ENCODE measurements around the gene ZC3H6.
"Not testable (repeated sequence)": the region's sequence is repeated elsewhere in the genome, so short reads cannot be mapped to it uniquely, and the experiment has no call there.

The ZC3H6 gene

DNA sequence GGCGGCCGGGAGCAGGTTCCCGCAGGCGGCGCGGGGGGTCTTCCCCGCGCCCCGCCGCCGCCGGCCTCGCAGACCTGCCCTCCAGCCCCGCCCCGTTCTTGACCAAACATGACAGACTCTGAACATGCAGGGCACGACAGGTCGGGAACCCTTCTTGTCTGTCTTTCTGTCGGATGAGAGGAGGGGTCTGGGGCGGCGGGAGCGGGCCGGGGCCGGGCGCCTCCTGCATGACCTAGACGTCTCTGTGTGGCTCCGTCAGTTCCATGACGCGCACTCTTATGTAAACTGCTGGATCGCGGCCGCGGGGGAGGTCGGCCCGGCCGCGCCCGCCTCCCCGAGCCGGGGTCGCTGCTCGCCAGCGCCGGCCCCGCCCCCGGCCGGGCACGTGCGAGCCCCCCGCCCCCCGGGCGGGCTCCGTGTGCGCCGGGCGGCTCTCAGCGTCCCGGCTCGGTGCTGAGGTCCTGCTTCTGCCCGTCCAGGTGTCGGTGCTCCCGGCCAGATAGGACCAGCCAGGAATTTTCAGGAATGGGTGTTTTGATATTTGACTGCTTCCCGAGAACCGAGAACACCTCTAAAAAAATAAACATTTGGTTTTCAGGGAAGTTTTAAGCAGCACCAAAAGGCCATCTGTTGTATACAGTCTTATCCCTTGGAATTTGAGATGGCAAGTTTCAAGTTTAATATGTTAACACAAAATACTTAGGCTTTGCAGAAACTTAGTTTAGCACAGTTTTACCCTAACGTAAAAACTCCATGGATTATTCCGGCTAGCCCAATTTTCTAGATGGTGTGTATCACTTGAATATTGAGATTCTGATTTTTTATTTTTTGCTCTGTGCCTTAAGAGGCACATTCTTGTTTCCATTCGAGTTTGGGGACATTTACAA, 733 bp downstream of the ZC3H6 start:
- peak; percentile 59 to 75 for DNase-seq (ENCODE audit: low read depth in 2 of 2, low spot score in 1 of 2)

- DNase-seq (ENCODE audit: low read depth in 2 of 2, low spot score in 1 of 2): no peak
Observed at GRCh38 chr2:112276954-112277353, 1.6 kb downstream of the ZC3H6 start.

- DNase-seq (ENCODE audit: low read depth in 2 of 2, low spot score in 1 of 2): no peak
Observed at GRCh38 chr2:112277596-112278220, 2.3 kb downstream of the ZC3H6 start.

- DNase-seq (ENCODE audit: low read depth in 2 of 2, low spot score in 1 of 2): not testable (repeated sequence)
Observed at GRCh38 chr2:112282066-112282465, 6.7 kb downstream of the ZC3H6 start.

- not testable (repeated sequence) for DNase-seq (ENCODE audit: low read depth in 2 of 2, low spot score in 1 of 2)
Observed at GRCh38 chr2:112283535-112283934, 8.1 kb downstream of the ZC3H6 start.

DNA sequence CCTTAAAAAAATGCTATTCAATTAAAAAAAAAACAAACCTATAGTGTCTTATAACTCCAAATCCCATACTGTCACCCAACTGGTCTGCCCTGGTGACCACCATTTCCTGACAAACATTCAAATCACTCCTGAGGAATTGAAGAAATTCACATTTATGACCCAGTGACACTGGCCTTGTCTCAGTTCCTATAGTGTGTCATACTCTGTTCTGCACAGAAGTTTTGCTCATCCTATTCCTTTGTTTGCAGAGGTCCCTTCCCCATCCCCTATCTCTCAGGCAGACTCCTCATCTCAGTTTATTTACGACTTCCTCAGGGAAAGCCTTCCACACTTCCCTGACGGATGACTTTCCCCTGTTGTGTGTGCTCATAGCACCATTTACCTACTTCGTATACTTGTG, 14.7 kb downstream of the ZC3H6 start:
- DNase-seq (ENCODE audit: low read depth in 2 of 2, low spot score in 1 of 2): no peak

- DNase-seq (ENCODE audit: low read depth in 2 of 2, low spot score in 1 of 2): no peak
Observed at GRCh38 chr2:112290648-112291047, 15.3 kb downstream of the ZC3H6 start.

- no peak for DNase-seq (ENCODE audit: low read depth in 2 of 2, low spot score in 1 of 2)
Observed at GRCh38 chr2:112293636-112294401, 18.4 kb downstream of the ZC3H6 start.

DNA sequence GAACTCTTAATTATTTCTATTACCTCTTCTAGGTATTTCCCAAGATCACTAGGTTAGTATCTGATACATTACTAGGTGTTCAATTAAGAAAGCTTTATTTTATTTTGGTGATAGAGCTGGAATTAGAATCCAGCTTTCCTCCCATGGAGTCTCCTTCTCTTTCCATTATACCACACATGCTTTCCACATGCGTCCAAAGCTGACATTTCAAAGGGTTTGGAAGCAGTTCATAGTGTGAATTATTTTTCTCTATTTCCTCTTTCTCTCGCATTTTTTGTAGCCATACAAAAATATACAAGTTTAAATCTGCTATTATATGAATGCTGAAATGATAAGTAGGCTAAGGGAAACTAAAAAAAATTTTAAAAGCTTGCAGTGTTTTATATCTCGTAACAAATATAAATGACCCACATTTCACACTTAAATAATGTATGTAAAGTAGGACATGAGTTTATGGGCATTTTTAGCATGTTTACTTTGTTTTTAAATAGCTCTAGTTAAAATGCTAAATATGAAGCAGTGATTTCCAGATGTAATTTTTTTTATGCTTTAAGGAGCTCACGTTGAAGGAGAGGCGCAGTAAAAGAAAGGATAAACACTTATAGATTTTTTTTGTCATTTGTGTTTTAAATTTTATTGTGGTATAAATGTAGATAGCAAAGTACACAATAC, 20.1 kb downstream of the ZC3H6 start:
- DNase-seq (ENCODE audit: low read depth in 2 of 2, low spot score in 1 of 2): no peak

GRCh38 chr2:112296407-112296806, 21.0 kb downstream of the ZC3H6 start:
- DNase-seq (ENCODE audit: low read depth in 2 of 2, low spot score in 1 of 2): no peak

GRCh38 chr2:112301171-112301584, 25.8 kb downstream of the ZC3H6 start:
- no peak for DNase-seq (ENCODE audit: low read depth in 2 of 2, low spot score in 1 of 2)

DNA sequence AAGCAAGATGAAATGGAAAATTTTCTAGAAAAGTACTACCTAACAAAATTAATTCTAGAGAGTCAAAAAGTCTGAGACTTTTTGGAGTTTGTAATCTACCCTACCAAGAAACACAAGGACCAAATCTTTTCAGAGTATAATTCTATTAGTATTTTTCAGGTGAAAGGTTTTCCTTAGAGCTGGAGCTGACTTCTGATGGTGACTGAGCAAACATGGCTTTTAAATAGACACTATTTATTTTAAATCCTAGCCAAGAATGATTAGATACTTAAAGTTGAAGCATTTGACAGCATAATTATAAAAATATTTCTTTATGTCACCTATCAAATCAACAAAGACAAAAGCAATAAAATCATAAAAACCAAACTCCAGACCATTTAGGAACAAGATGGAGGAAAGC, 26.6 kb downstream of the ZC3H6 start:
- no peak for DNase-seq (ENCODE audit: low read depth in 2 of 2, low spot score in 1 of 2)

DNA sequence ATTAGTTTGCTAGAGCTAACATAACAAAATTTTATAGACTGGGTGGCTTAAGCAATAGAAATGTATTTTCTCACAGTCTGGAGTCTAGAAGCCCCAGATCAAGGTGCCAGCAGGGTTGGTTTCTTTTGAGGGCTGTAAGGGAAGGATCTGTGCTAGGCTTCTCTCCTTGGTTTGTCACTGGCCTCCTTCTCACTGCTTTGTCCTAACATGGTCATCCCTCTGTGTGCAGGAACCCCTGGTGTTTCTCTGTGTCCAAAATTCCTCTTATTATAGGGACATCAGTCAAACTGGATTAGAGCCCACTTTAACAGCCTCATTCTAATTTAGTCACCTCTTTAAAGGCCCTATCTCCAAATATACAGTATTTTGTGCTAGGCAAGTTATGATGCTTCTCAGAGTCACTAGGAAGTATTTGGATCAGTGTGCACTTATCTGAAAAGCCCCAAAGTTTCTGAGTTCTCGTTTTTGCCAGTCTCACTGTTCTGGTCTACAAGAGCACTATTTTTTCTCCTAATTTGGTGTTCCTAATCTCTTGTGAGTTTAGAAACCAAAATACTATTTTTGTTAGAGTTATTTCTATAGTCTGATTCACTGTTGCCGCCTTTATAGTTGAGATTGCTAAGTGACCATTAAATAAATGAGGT, 29.0 kb downstream of the ZC3H6 start:
- no peak for DNase-seq (ENCODE audit: low read depth in 2 of 2, low spot score in 1 of 2)

DNA sequence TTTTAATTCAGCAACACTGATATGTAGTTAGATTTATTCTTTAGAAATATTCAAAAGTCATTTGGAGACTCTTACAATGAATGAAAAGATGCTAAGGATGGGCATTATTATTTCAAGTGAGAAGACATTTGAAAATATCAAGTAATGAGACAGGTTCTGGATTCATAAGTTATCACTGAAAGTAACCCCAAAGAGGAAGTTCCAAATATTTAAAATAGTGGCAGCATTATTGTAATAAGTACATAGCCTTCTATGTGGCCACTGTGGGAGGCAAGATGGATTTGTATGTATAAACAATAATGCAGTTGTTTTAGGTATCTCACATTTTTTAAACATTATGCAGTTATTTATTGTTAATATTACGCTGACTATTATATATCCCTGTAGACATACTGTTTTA, 29.7 kb downstream of the ZC3H6 start:
- no peak for DNase-seq (ENCODE audit: low read depth in 2 of 2, low spot score in 1 of 2)

DNA sequence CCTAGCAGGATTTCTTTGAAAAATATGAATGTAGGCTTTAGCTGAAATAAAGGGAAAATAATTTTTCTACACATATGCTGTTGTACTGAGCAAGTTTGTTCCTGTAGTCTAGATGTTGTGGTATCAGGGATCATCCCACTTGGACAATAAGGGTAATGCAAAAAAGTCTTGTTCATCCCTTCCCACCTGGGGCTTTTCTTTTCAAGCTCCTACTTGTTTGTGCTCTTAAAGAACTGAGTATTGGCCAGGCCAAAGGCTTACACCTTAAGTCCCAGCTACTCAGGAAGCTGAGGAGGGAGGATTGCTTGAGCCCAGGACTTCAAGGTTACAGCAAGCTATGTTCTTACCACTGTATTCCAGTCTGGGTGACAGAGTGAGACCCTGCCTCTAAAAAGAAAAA, 35.5 kb downstream of the ZC3H6 start:
- DNase-seq (ENCODE audit: low read depth in 2 of 2, low spot score in 1 of 2): no peak

GRCh38 chr2:112311932-112312331, 36.5 kb downstream of the ZC3H6 start:
- DNase-seq (ENCODE audit: low read depth in 2 of 2, low spot score in 1 of 2): no peak

- no peak for DNase-seq (ENCODE audit: low read depth in 2 of 2, low spot score in 1 of 2)
Observed at GRCh38 chr2:112312821-112313220, 37.4 kb downstream of the ZC3H6 start.

GRCh38 chr2:112314856-112315255, 39.5 kb downstream of the ZC3H6 start:
- no peak for DNase-seq (ENCODE audit: low read depth in 2 of 2, low spot score in 1 of 2)

DNA sequence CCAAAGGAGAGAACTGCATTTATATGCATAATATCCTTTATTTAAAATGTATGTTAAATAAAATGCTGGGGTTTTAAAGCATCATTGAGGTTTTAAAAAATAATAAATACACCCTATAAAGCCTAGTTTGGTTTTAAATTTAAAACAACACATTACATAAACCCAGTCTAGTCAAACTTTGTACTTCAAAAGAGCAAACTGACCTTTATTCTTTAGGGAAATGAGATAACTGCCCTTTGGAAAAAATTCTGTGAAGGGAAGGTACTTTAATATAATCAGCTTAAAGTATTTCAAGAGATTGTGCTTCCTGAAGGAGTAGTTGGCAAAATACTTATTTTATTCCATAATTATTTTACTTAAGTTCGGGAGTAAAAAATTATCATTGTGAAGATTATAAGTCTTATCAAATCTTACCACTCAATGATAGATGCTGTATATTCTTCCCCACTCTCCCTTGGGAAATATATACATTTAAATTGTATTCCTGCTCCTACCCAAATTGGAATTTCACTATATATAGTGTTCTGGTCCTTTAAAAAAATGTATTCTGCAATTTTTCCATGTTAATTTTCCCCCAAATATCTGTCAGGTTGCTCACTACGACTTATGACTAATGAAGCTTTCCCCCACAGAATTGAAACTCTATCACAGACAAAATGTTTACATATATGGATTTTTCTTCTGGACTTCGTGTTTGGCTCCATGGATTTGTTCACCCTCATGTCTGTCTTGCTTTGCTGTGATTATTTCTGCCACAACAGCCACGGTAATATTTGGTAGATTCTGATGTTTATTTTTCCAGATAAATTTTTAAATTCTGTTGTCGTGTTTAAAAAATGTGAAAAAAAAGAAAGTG, 42.1 kb downstream of the ZC3H6 start:
- DNase-seq (ENCODE audit: low read depth in 2 of 2, low spot score in 1 of 2): no peak

DNA sequence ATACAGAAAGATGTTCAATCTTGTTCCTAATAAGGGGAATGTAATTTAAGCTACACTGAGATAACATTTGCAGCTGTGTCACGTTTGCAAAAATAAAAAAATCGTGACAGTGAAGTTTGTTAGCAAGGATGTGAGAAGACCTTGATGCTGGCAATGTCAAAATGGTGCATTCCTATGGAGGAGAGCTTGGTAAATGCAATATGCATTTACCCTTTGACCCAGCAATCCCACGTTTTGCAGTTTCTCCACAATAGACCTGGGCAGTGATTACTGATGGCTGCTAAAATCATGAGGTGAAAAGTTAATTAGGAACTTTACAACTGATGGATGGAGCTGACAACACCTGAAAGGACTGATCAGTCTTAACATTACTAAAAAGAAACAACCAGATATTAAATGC, 43.1 kb downstream of the ZC3H6 start:
- no peak for DNase-seq (ENCODE audit: low read depth in 2 of 2, low spot score in 1 of 2)
